ENCODE results near the gene ALDH1B1. TPM values are rescaled to one million over a fixed set of nuclear protein-coding genes. Genes with fewer than 3 reads are reported as not detected.

The ALDH1B1 gene
- total and polyA plus RNA-seq, 2 donors (not counting 1 experiment from before 2014, with no cell fraction given), result 16.2 to 17.4 TPM

DNA sequence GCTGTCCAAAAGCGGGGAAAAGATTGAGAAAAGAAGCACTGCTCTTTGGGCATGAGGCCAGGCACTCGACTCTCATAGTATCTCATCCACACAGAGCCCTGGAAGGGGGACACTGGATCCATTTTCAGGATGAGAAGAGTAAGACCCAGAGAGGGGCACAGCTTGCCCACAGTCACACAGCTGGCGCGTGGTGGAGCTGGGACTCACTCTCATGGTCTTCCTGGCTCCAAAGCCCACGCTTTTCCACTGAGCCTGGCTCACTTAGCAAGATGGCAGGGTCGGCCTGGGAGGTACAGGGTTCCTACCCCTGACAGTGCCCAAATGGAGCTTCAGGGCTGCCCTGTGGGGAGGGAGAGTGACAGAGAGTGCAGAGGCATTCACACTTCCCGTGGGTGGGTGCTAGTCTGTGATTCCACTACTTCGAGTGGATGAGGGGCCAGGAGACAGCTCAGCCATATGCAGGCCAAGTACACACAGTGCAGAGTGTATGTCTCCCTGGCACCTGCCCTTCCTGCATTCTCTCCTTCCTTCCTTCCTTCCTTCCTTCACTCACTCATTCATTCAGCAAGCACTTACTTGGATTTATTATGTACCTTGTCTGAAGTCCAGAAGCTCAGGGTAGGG is 50.1 kb downstream of the ALDH1B1 start:
- TF ChIP-seq EZH2 (IDR thresholded peaks at IDR 0.05; ENCODE audit: low read length, missing control alignments), result no peak
- H3K4me3 ChIP-seq (replicated peaks in 1 of 4; ENCODE audit: control extremely low read depth in 1 of 4, insufficient read depth in 1 of 4, low read depth in 3 of 4, low read length in 4 of 4), result no peak overlapping the region
- DNase-seq (ENCODE audit: low read depth in 2 of 2), result no peak
- no peaks in the 10 kb centered on the region for H4K20me1 ChIP-seq (ENCODE audit: control insufficient read depth, extremely low read depth, insufficient read depth, low read length)
- no peaks in the 10 kb centered on the region for H3K79me2 ChIP-seq (ENCODE audit: control insufficient read depth, insufficient read depth, low read length)
- H3K4me1 ChIP-seq (ENCODE audit: control insufficient read depth, extremely low read depth, insufficient read depth, low read length), result no peaks in the 10 kb centered on the region
- no peak overlapping the region for H2AFZ ChIP-seq (ENCODE audit: low read length)
- no peak overlapping the region for H3K27ac ChIP-seq (ENCODE audit: insufficient read depth, low read length)
- H3K9ac ChIP-seq (ENCODE audit: insufficient read depth, low read length), result no peak overlapping the region
- no peaks in the 10 kb centered on the region for H3K9me3 ChIP-seq (ENCODE audit: control insufficient read depth, insufficient read depth, low read depth, low read length)
- H3K36me3 ChIP-seq (ENCODE audit: control insufficient read depth, insufficient read depth, low read length), result no peaks in the 10 kb centered on the region
- no peak overlapping the region for H3K4me2 ChIP-seq (ENCODE audit: extremely low read depth, insufficient read depth, low read length)
- no peaks in the 10 kb centered on the region for H3K27me3 ChIP-seq (ENCODE audit: control insufficient read depth, insufficient read depth, low read length)

DNA sequence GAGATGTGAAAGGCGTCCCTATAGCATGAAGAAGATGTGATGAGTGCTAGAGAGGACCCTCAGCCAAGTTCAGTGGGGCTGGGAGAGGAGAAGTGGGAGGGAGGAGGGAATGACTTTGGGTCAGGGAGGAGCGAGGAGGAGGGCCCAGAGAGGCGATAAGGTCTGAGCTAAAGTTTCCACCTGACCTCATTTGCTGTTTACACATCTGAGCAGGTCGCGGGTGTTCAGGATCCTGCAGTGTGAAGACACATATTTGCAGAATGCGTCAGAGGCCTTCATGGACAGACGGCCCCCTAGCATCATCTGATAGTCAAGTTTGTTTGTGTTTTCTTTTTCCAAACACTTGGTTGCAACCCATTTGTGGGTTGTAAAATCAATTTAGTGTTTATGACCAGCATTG is 50.7 kb downstream of the ALDH1B1 start:
- no peaks in the 10 kb centered on the region for H4K20me1 ChIP-seq (ENCODE audit: control insufficient read depth, extremely low read depth, insufficient read depth, low read length)
- H2AFZ ChIP-seq (ENCODE audit: low read length), result no peak overlapping the region
- TF ChIP-seq EZH2 (IDR thresholded peaks at IDR 0.05; ENCODE audit: low read length, missing control alignments), result no peak
- TF ChIP-seq, protein P1, sequence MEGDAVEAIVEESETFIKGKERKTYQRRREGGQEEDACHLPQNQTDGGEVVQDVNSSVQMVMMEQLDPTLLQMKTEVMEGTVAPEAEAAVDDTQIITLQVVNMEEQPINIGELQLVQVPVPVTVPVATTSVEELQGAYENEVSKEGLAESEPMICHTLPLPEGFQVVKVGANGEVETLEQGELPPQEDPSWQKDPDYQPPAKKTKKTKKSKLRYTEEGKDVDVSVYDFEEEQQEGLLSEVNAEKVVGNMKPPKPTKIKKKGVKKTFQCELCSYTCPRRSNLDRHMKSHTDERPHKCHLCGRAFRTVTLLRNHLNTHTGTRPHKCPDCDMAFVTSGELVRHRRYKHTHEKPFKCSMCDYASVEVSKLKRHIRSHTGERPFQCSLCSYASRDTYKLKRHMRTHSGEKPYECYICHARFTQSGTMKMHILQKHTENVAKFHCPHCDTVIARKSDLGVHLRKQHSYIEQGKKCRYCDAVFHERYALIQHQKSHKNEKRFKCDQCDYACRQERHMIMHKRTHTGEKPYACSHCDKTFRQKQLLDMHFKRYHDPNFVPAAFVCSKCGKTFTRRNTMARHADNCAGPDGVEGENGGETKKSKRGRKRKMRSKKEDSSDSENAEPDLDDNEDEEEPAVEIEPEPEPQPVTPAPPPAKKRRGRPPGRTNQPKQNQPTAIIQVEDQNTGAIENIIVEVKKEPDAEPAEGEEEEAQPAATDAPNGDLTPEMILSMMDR (conservative IDR thresholded peaks at IDR 0.05 in 1 of 2, IDR thresholded peaks at IDR 0.05 in 1 of 2; ENCODE audit: low read depth in 1 of 2, low read length in 2 of 2), result no peak
- H3K27me3 ChIP-seq (ENCODE audit: control insufficient read depth, insufficient read depth, low read length), result no peaks in the 10 kb centered on the region
- no peak overlapping the region for H3K4me2 ChIP-seq (ENCODE audit: extremely low read depth, insufficient read depth, low read length)
- no peaks in the 10 kb centered on the region for H3K36me3 ChIP-seq (ENCODE audit: control insufficient read depth, insufficient read depth, low read length)
- H3K9me3 ChIP-seq (ENCODE audit: control insufficient read depth, insufficient read depth, low read depth, low read length), result no peaks in the 10 kb centered on the region
- H3K4me3 ChIP-seq (replicated peaks in 1 of 4; ENCODE audit: control extremely low read depth in 1 of 4, insufficient read depth in 1 of 4, low read depth in 3 of 4, low read length in 4 of 4), result no peak overlapping the region
- H3K4me1 ChIP-seq (ENCODE audit: control insufficient read depth, extremely low read depth, insufficient read depth, low read length), result no peaks in the 10 kb centered on the region
- H3K9ac ChIP-seq (ENCODE audit: insufficient read depth, low read length), result no peak overlapping the region
- H3K79me2 ChIP-seq (ENCODE audit: control insufficient read depth, insufficient read depth, low read length), result no peaks in the 10 kb centered on the region
- peak in 1 of 2 donors; percentile 31 for DNase-seq (ENCODE audit: low read depth in 2 of 2)
- no peak overlapping the region for H3K27ac ChIP-seq (ENCODE audit: insufficient read depth, low read length)

DNA sequence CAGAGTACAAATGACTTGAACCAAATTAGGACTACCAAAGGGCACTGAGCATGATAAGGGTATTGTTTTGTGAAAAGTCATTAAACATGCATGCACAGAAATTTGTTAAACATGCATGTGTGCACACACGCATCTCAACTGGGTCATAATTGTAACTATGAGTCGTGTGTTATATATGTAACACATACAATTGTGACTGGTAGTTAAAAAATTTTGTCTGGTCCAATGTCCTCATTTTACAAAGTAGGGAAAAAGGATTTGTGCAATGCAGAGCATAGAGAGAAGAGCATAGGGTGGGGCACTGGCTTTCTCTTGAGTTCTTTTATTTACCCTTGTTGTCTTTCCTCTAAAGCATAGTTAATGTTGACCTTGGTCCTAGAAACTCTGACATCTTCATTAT is 51.1 kb downstream of the ALDH1B1 start:
- H3K36me3 ChIP-seq (ENCODE audit: control insufficient read depth, insufficient read depth, low read length), result no peaks in the 10 kb centered on the region
- no peak overlapping the region for H3K9ac ChIP-seq (ENCODE audit: insufficient read depth, low read length)
- no peak overlapping the region for H3K4me2 ChIP-seq (ENCODE audit: extremely low read depth, insufficient read depth, low read length)
- no peak overlapping the region for H3K4me3 ChIP-seq (replicated peaks in 1 of 4; ENCODE audit: control extremely low read depth in 1 of 4, insufficient read depth in 1 of 4, low read depth in 3 of 4, low read length in 4 of 4)
- H3K27me3 ChIP-seq (ENCODE audit: control insufficient read depth, insufficient read depth, low read length), result no peaks in the 10 kb centered on the region
- TF ChIP-seq, protein P1 (conservative IDR thresholded peaks at IDR 0.05 in 1 of 2, IDR thresholded peaks at IDR 0.05 in 1 of 2; ENCODE audit: low read depth in 1 of 2, low read length in 2 of 2), result no peak
- TF ChIP-seq EZH2 (IDR thresholded peaks at IDR 0.05; ENCODE audit: low read length, missing control alignments), result no peak
- H2AFZ ChIP-seq (ENCODE audit: low read length), result no peak overlapping the region
- no peaks in the 10 kb centered on the region for H3K4me1 ChIP-seq (ENCODE audit: control insufficient read depth, extremely low read depth, insufficient read depth, low read length)
- H3K27ac ChIP-seq (ENCODE audit: insufficient read depth, low read length), result no peak overlapping the region
- H3K79me2 ChIP-seq (ENCODE audit: control insufficient read depth, insufficient read depth, low read length), result no peaks in the 10 kb centered on the region
- H3K9me3 ChIP-seq (ENCODE audit: control insufficient read depth, insufficient read depth, low read depth, low read length), result no peaks in the 10 kb centered on the region
- no peaks in the 10 kb centered on the region for H4K20me1 ChIP-seq (ENCODE audit: control insufficient read depth, extremely low read depth, insufficient read depth, low read length)
- DNase-seq (ENCODE audit: low read depth in 2 of 2), result peak in 1 of 2 donors; percentile 10

All from fibroblast of lung (primary cell).